Activated CD4-positive, CD25-positive, alpha-beta regulatory T cell treated with anti-CD3 and anti-CD28 coated beads, Interleukin-2, amount 50 U/mL, for 24 hours (primary cell): ENCODE results near the gene NYAP2.

ENCODE experiments used
- ATAC-seq, 2 donors: fragments of 150-1000 bp; cut with Tn5 transposase; one replicate each; pipeline ENCODE4 v1.10.0; 2021; ENCODE audit warnings: mild to moderate bottlenecking in 1 of 2, moderate library complexity in 1 of 2

NYAP2 gene

GRCh38 chr2:225636558-225636957 lies 237.0 kb downstream of the NYAP2 start:
- no peak for ATAC-seq

GRCh38 chr2:225637259-225637658 lies 237.7 kb downstream of the NYAP2 start:
- no peak for ATAC-seq

GRCh38 chr2:225640550-225640949 lies 241.0 kb downstream of the NYAP2 start:
- no peak for ATAC-seq

- ATAC-seq: no peak
Measured at GRCh38 chr2:225649274-225649673, 249.8 kb downstream of the NYAP2 start.

GRCh38 chr2:225650041-225650440 lies 250.5 kb downstream of the NYAP2 start:
- no peak for ATAC-seq

- ATAC-seq: peak; percentile 61 to 76
Measured at GRCh38 chr2:225660262-225661131, 261.0 kb downstream of the NYAP2 start.

GRCh38 chr2:225662101-225662500 lies 262.6 kb downstream of the NYAP2 start:
- no peak for ATAC-seq

- no peak for ATAC-seq
Measured at GRCh38 chr2:225667445-225667844, 267.9 kb downstream of the NYAP2 start.

- ATAC-seq: peak; percentile 62 to 67
Measured at GRCh38 chr2:225668606-225669266, 269.2 kb downstream of the NYAP2 start.

- ATAC-seq: no peak
Measured at GRCh38 chr2:225670111-225670974, 270.8 kb downstream of the NYAP2 start.

GRCh38 chr2:225678792-225679191 lies 279.3 kb downstream of the NYAP2 start:
- ATAC-seq: no peak

- ATAC-seq: no peak
Measured at GRCh38 chr2:225683258-225683657, 283.7 kb downstream of the NYAP2 start.

GRCh38 chr2:225690153-225690552 lies 290.6 kb downstream of the NYAP2 start:
- ATAC-seq: no peak

- ATAC-seq: no peak
Measured at GRCh38 chr2:225691711-225692110, 292.2 kb downstream of the NYAP2 start.

- peak in 1 of 2 donors; percentile 25 for ATAC-seq
Measured at GRCh38 chr2:225693259-225693658, 293.7 kb downstream of the NYAP2 start.

- ATAC-seq: no peak
Measured at GRCh38 chr2:225694664-225695063, 295.2 kb downstream of the NYAP2 start.

- ATAC-seq: no peak
Measured at GRCh38 chr2:225697936-225698335, 298.4 kb downstream of the NYAP2 start.
